WTC11 (cell line): Measurements from ENCODE around the gene GNL2. TPM values are rescaled to one million over a fixed set of nuclear protein-coding genes. Genes with fewer than 3 reads are reported as not detected.

Experiments used
- ATAC-seq: fragments of 200-7000 bp; cut with Tn5 transposase; 2 replicates; pipeline ENCODE4 v1.10.0; 2021; ENCODE audit warnings: mild to moderate bottlenecking, moderate library complexity
- CTCF ChIA-PET: fragments of 300-600 bp; sonication (Branson Sonifier 250); formaldehyde crosslinking; loops from one replicate; lab custom pipeline; 2021; ENCODE audit warnings: antibody characterized with exemption; lab: Charles Lee
- POLR2A ChIA-PET: fragments of 350-600 bp; sonication (Branson Sonifier 250); formaldehyde crosslinking; loops from one replicate; lab custom pipeline; 2021; ENCODE audit warnings: antibody characterized with exemption; lab: Charles Lee
- DNase-seq: peaks from one replicate; pipeline ENCODE4 v3.0.0; 2021; ENCODE audit warnings: low spot score
- H3K27ac Mint-ChIP-seq: 2 replicates; pipeline ENCODE4 v1.8.0; 2021; ENCODE audit warnings: mixed read lengths
- H3K27me3 Mint-ChIP-seq: 2 replicates; pipeline ENCODE4 v1.8.0; 2021; ENCODE audit warnings: low read depth, mild to moderate bottlenecking, moderate library complexity, mixed read lengths
- H3K36me3 Mint-ChIP-seq: 2 replicates; pipeline ENCODE4 v1.8.0; 2021; ENCODE audit warnings: mixed read lengths
- H3K4me1 Mint-ChIP-seq: 2 replicates; pipeline ENCODE4 v1.8.0; 2022; ENCODE audit warnings: mixed read lengths
- H3K4me3 Mint-ChIP-seq: 2 replicates; pipeline ENCODE4 v1.8.0; 2021; ENCODE audit warnings: mild to moderate bottlenecking, moderate library complexity, mixed read lengths
- H3K9me3 Mint-ChIP-seq: 2 replicates; pipeline ENCODE4 v1.8.0; 2021; ENCODE audit warnings: mixed read lengths
- AFF4 ChIP-seq: sonication (generic); formaldehyde crosslinking; IDR thresholded peaks from 2 replicates; pipeline ENCODE4 v1.8.1; 2023; ENCODE audit warnings: mild to moderate bottlenecking, missing genetic modification reagents, borderline replicate concordance
- ETV6 ChIP-seq: sonication (generic); formaldehyde crosslinking; IDR thresholded peaks from 2 replicates; pipeline ENCODE4 v1.8.1; 2022; ENCODE audit warnings: mild to moderate bottlenecking, missing genetic modification reagents
- GRHL2 ChIP-seq: fragments of 250-450 bp; sonication (Bioruptor Pico); IDR thresholded peaks from 2 replicates; pipeline ENCODE4 v1.8.0; 2022; ENCODE audit warnings: mild to moderate bottlenecking, moderate library complexity; ENCODE audit not compliant: insufficient replicate concordance, severe bottlenecking
- JUN ChIP-seq: sonication (generic); formaldehyde crosslinking; IDR thresholded peaks from 2 replicates; pipeline ENCODE4 v1.8.0; 2023; ENCODE audit warnings: mild to moderate bottlenecking, missing genetic modification reagents
- MXD4 ChIP-seq: fragments of 250-450 bp; sonication (Bioruptor Pico); IDR thresholded peaks from 2 replicates; pipeline ENCODE4 v1.8.0; 2021; ENCODE audit warnings: mild to moderate bottlenecking, moderate library complexity, borderline replicate concordance
- NFATC4 ChIP-seq: fragments of 250-450 bp; sonication (Bioruptor Pico); IDR thresholded peaks from 2 replicates; pipeline ENCODE4 v1.9.0; 2021; ENCODE audit warnings: mild to moderate bottlenecking
- NFYB ChIP-seq: sonication (generic); formaldehyde crosslinking; conservative IDR thresholded peaks from 2 replicates; pipeline ENCODE4 v1.8.0; 2022; ENCODE audit warnings: low read depth, missing genetic modification reagents
- NR3C1 ChIP-seq: sonication (generic); formaldehyde crosslinking; conservative IDR thresholded peaks from 2 replicates; pipeline ENCODE4 v1.8.1; 2023; ENCODE audit warnings: low read depth, mild to moderate bottlenecking, missing genetic modification reagents
- OVOL2 ChIP-seq: fragments of 250-450 bp; sonication (Bioruptor Pico); IDR thresholded peaks from 2 replicates; pipeline ENCODE4 v1.9.0; 2021; ENCODE audit warnings: mild to moderate bottlenecking, borderline replicate concordance
- PREB ChIP-seq: sonication (generic); formaldehyde crosslinking; IDR thresholded peaks from 2 replicates; pipeline ENCODE4 v1.8.1; 2022; ENCODE audit warnings: mild to moderate bottlenecking, missing genetic modification reagents, moderate library complexity, borderline replicate concordance
- SP1 ChIP-seq: sonication (generic); formaldehyde crosslinking; conservative IDR thresholded peaks from 2 replicates; pipeline ENCODE4 v1.8.1; 2022; ENCODE audit warnings: missing genetic modification reagents
- TEAD1 ChIP-seq: sonication (generic); formaldehyde crosslinking; IDR thresholded peaks from 2 replicates; pipeline ENCODE4 v1.8.0; 2022; ENCODE audit warnings: mild to moderate bottlenecking, missing genetic modification reagents
- TP53 ChIP-seq: sonication (generic); formaldehyde crosslinking; IDR thresholded peaks from 2 replicates; pipeline ENCODE4 v1.8.1; 2023; ENCODE audit warnings: mild to moderate bottlenecking, missing genetic modification reagents
- USF2 ChIP-seq: sonication (generic); formaldehyde crosslinking; IDR thresholded peaks from 2 replicates; pipeline ENCODE4 v1.8.1; 2023; ENCODE audit warnings: mild to moderate bottlenecking, missing genetic modification reagents, moderate library complexity
- ZNF232 ChIP-seq: sonication (generic); formaldehyde crosslinking; IDR thresholded peaks from 2 replicates; pipeline ENCODE4 v1.8.0; 2022; ENCODE audit warnings: mild to moderate bottlenecking, missing genetic modification reagents
- ZNF263 ChIP-seq: sonication (generic); formaldehyde crosslinking; IDR thresholded peaks from 2 replicates; pipeline ENCODE4 v1.8.1; 2022; ENCODE audit warnings: low read depth, mild to moderate bottlenecking, moderate library complexity, missing genetic modification reagents
- ZNF317 ChIP-seq: sonication (generic); formaldehyde crosslinking; IDR thresholded peaks from 2 replicates; pipeline ENCODE4 v1.8.1; 2023; ENCODE audit warnings: low read depth, mild to moderate bottlenecking, moderate library complexity, missing genetic modification reagents, borderline replicate concordance
- total RNA-seq: library from RNA; stranded (reverse); gene quantifications from 3 replicates; pipeline ENCODE4 v1.2.3, GENCODE V29; 2021
- TF ChIP-seq, protein P1 (sequence below): sonication (generic); formaldehyde crosslinking; IDR thresholded peaks from 2 replicates; pipeline ENCODE4 v1.8.0; 2023; ENCODE audit warnings: missing genetic modification reagents, mild to moderate bottlenecking, borderline replicate concordance
- TF ChIP-seq, protein P2 (sequence below): fragments of 200-600 bp; IDR thresholded peaks from 2 replicates; pipeline ENCODE4 v1.8.0; 2022; ENCODE audit warnings: antibody characterized with exemption

Gene GNL2
- total RNA-seq, 1 experiment from 2014 or later: 92.8 TPM

GRCh38 chr1:37609002-37609401 is 13.3 kb upstream of the GNL2 start:
- ATAC-seq: no peak
- DNase-seq: no peak
- ChIA-PET CTCF (interaction anchor here (1.8 kb wide), 1 partner anchor 13 kb away, joined by 5 read pairs; no protein-coding TSS in a partner anchor), POLR2A (no interaction called here)
- Mint-ChIP-seq H3K9me3 (no peaks in the 10 kb centered on the region), H3K36me3 (no peaks in the 10 kb centered on the region), H3K27me3 (peaks cover 6% of the 10 kb centered on the region), H3K4me3 (no peak overlapping the region), H3K4me1 (no peaks in the 10 kb centered on the region), H3K27ac (no peak overlapping the region)
- no peak for TF ChIP-seq ZNF263
- TF ChIP-seq AFF4 (CRISPR knock-in tag): no peak
- TF ChIP-seq NFYB (CRISPR knock-in tag): no peak
- no peak for TF ChIP-seq OVOL2

GRCh38 chr1:37606481-37607263 is 10.9 kb upstream of the GNL2 start:
- Mint-ChIP-seq H3K27me3 (peaks cover 2% of the 10 kb centered on the region), H3K4me3 (no peak overlapping the region), H3K36me3 (no peaks in the 10 kb centered on the region), H3K9me3 (no peaks in the 10 kb centered on the region), H3K27ac (no peak overlapping the region), H3K4me1 (no peaks in the 10 kb centered on the region)
- ChIA-PET POLR2A (no interaction called here), CTCF (interaction anchor here (1.2 kb wide), 2 partner anchors 26 to 85 kb away, joined by 3 read pairs; partner anchors contain the start of gene CDCA8)
- ATAC-seq (no peak), DNase-seq (no peak)
- TF ChIP-seq ZNF232 (CRISPR knock-in tag) (no peak), NR3C1 (CRISPR knock-in tag) (no peak), PREB (no peak), GRHL2 (CRISPR knock-in tag) (no peak), ZNF317 (no peak), MXD4 (no peak), NFATC4 (no peak), TEAD1 (no peak), USF2 (no peak), SP1 (CRISPR knock-in tag) (no peak), TP53 (CRISPR knock-in tag) (no peak), ETV6 (CRISPR knock-in tag) (no peak), JUN (no peak)
- TF ChIP-seq, protein P1, sequence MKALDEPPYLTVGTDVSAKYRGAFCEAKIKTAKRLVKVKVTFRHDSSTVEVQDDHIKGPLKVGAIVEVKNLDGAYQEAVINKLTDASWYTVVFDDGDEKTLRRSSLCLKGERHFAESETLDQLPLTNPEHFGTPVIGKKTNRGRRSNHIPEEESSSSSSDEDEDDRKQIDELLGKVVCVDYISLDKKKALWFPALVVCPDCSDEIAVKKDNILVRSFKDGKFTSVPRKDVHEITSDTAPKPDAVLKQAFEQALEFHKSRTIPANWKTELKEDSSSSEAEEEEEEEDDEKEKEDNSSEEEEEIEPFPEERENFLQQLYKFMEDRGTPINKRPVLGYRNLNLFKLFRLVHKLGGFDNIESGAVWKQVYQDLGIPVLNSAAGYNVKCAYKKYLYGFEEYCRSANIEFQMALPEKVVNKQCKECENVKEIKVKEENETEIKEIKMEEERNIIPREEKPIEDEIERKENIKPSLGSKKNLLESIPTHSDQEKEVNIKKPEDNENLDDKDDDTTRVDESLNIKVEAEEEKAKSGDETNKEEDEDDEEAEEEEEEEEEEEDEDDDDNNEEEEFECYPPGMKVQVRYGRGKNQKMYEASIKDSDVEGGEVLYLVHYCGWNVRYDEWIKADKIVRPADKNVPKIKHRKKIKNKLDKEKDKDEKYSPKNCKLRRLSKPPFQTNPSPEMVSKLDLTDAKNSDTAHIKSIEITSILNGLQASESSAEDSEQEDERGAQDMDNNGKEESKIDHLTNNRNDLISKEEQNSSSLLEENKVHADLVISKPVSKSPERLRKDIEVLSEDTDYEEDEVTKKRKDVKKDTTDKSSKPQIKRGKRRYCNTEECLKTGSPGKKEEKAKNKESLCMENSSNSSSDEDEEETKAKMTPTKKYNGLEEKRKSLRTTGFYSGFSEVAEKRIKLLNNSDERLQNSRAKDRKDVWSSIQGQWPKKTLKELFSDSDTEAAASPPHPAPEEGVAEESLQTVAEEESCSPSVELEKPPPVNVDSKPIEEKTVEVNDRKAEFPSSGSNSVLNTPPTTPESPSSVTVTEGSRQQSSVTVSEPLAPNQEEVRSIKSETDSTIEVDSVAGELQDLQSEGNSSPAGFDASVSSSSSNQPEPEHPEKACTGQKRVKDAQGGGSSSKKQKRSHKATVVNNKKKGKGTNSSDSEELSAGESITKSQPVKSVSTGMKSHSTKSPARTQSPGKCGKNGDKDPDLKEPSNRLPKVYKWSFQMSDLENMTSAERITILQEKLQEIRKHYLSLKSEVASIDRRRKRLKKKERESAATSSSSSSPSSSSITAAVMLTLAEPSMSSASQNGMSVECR (CRISPR knock-in tag): no peak
- TF ChIP-seq, protein P2, sequence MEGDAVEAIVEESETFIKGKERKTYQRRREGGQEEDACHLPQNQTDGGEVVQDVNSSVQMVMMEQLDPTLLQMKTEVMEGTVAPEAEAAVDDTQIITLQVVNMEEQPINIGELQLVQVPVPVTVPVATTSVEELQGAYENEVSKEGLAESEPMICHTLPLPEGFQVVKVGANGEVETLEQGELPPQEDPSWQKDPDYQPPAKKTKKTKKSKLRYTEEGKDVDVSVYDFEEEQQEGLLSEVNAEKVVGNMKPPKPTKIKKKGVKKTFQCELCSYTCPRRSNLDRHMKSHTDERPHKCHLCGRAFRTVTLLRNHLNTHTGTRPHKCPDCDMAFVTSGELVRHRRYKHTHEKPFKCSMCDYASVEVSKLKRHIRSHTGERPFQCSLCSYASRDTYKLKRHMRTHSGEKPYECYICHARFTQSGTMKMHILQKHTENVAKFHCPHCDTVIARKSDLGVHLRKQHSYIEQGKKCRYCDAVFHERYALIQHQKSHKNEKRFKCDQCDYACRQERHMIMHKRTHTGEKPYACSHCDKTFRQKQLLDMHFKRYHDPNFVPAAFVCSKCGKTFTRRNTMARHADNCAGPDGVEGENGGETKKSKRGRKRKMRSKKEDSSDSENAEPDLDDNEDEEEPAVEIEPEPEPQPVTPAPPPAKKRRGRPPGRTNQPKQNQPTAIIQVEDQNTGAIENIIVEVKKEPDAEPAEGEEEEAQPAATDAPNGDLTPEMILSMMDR: no peak
